ENCODE results near the gene ADIPOQ. TPM values are rescaled to one million over a fixed set of nuclear protein-coding genes. Genes with fewer than 3 reads are reported as not detected.
"Not testable (repeated sequence)": the region's sequence is repeated elsewhere in the genome, so short reads cannot be mapped to it uniquely, and the experiment has no call there.

ADIPOQ gene
- total RNA-seq, 4 donors from 2014 or later, result 0.23 to 34.5 (median 0.57) TPM

GRCh38 chr3:186870421-186871201, 28.1 kb downstream of the ADIPOQ start:
- Histone ChIP-seq H3K27me3 (no peaks in the 10 kb centered on the region), H3K4me1 (no peaks in the 10 kb centered on the region), H3K9me3 (no peaks in the 10 kb centered on the region), H3K36me3 (no peaks in the 10 kb centered on the region), H3K27ac (no peak overlapping the region), H3K4me3 (no peak overlapping the region)
- WGBS, 2 donors (ENCODE audit: low coverage in 1 of 2), result 63 to 70% methylated on average over 5 of the region's 5 CpGs
- no peak for ATAC-seq
- TF ChIP-seq EP300 (IDR thresholded peaks at IDR 0.05), result no peak
- no peak for TF ChIP-seq POLR2AphosphoS5 (IDR thresholded peaks at IDR 0.05)
- no peak for TF ChIP-seq POLR2A (IDR thresholded peaks at IDR 0.05)
- no peak for TF ChIP-seq CTCF (IDR thresholded peaks at IDR 0.05)

- H3K9me3 ChIP-seq, result no peaks in the 10 kb centered on the region
- WGBS, 2 donors (ENCODE audit: low coverage in 1 of 2), result 58 to 63% methylated on average over 2 of the region's 2 CpGs
- H3K4me3 ChIP-seq, result no peak overlapping the region
- no peaks in the 10 kb centered on the region for H3K27me3 ChIP-seq
- H3K4me1 ChIP-seq, result no peaks in the 10 kb centered on the region
- TF ChIP-seq POLR2AphosphoS5 (IDR thresholded peaks at IDR 0.05) (no peak), POLR2A (IDR thresholded peaks at IDR 0.05) (no peak), CTCF (IDR thresholded peaks at IDR 0.05) (no peak), EP300 (IDR thresholded peaks at IDR 0.05) (no peak)
- peak overlapping the region in 1 of 4 donors; percentile 17 for H3K27ac ChIP-seq
- H3K36me3 ChIP-seq, result no peaks in the 10 kb centered on the region
- no peak for ATAC-seq
These were observed 29.0 kb downstream of the ADIPOQ start for GRCh38 chr3:186871403-186871924.

GRCh38 chr3:186873796-186874195, 31.3 kb downstream of the ADIPOQ start:
- H3K4me3 ChIP-seq, ATAC-seq, H3K36me3 ChIP-seq, H3K27ac ChIP-seq, H3K9me3 ChIP-seq, H3K27me3 ChIP-seq, H3K4me1 ChIP-seq: not testable (repeated sequence)
- WGBS, 2 donors (ENCODE audit: low coverage in 1 of 2), result no CpG with 5 or more reads among the region's 30 CpGs

- not testable (repeated sequence) for H3K4me1 ChIP-seq, ATAC-seq, H3K27me3 ChIP-seq, H3K4me3 ChIP-seq, H3K36me3 ChIP-seq, H3K9me3 ChIP-seq, H3K27ac ChIP-seq
- no CpG with 5 or more reads among the region's 24 CpGs for WGBS, 2 donors (ENCODE audit: low coverage in 1 of 2)
These were observed 31.7 kb downstream of the ADIPOQ start for GRCh38 chr3:186874216-186874615.

- not testable (repeated sequence) for H3K9me3 ChIP-seq, ATAC-seq, H3K27me3 ChIP-seq, H3K4me3 ChIP-seq, H3K4me1 ChIP-seq, H3K36me3 ChIP-seq, H3K27ac ChIP-seq
- 43% methylated on average over 1 of the region's 4 CpGs; no CpG with 5 or more reads in 1 of the 2 donors for WGBS, 2 donors (ENCODE audit: low coverage in 1 of 2)
These were observed 32.3 kb downstream of the ADIPOQ start for GRCh38 chr3:186874841-186875240.

- Histone ChIP-seq H3K4me1 (no peaks in the 10 kb centered on the region), H3K27me3 (no peaks in the 10 kb centered on the region), H3K27ac (no peak overlapping the region), H3K4me3 (no peak overlapping the region), H3K36me3 (no peaks in the 10 kb centered on the region), H3K9me3 (no peaks in the 10 kb centered on the region)
- ATAC-seq, result no peak
- TF ChIP-seq CTCF (IDR thresholded peaks at IDR 0.05) (no peak), EP300 (IDR thresholded peaks at IDR 0.05) (no peak), POLR2A (IDR thresholded peaks at IDR 0.05) (no peak), POLR2AphosphoS5 (IDR thresholded peaks at IDR 0.05) (no peak)
- WGBS, 2 donors (ENCODE audit: low coverage in 1 of 2), result 44 to 50% methylated on average over 1 of the region's 1 CpG
These were observed 33.2 kb downstream of the ADIPOQ start for GRCh38 chr3:186875708-186876107.
